Astrocyte of the spinal cord (primary cell): ENCODE results near the gene OR4L1.
"Not testable (repeated sequence)": the region's sequence is repeated elsewhere in the genome, so short reads cannot be mapped to it uniquely, and the experiment has no call there.

Source experiments
- DNase-seq: peaks from one replicate; pipeline ENCODE4 v3.0.0; 2011; ENCODE audit warnings: low read depth, low spot score
- H3K4me3 ChIP-seq: 2 replicates; pipeline ENCODE4 v1.5.1; 2011; ENCODE audit warnings: low read depth, mild to moderate bottlenecking, low read length, moderate library complexity
- in situ Hi-C: cut with HindIII; loops from 2 replicates; pipeline ENCODE4 v1.10.0; 2017; ENCODE audit warnings: low sequenced_read_pairs
- TF ChIP-seq, protein P1 (sequence below): IDR thresholded peaks from 2 replicates; pipeline ENCODE4 v1.5.1; 2012; ENCODE audit warnings: low read depth, mild to moderate bottlenecking, low read length, inconsistent platforms

OR4L1 gene

DNA sequence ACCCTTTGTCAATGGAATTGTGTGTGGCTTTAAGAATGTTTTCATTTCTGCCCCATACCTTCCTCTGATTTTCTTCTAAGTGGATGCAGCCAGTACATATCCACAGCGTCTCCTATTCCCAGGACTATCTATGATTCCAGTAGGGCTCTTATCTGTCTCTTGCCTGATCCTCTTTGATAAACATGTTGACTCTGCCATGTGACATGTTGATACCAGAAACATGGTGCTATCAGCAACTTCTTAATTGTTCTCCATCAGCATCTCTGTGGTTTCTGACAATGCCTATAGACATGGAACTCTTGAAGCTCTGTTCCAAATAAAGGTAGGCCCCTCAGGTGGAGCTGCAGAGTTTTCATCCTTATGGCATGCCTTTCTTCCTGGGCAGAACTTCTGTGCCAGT lies 11.6 kb upstream of the OR4L1 start:
- in situ Hi-C loops: no loop called here
- DNase-seq: no peak
- TF ChIP-seq, protein P1, sequence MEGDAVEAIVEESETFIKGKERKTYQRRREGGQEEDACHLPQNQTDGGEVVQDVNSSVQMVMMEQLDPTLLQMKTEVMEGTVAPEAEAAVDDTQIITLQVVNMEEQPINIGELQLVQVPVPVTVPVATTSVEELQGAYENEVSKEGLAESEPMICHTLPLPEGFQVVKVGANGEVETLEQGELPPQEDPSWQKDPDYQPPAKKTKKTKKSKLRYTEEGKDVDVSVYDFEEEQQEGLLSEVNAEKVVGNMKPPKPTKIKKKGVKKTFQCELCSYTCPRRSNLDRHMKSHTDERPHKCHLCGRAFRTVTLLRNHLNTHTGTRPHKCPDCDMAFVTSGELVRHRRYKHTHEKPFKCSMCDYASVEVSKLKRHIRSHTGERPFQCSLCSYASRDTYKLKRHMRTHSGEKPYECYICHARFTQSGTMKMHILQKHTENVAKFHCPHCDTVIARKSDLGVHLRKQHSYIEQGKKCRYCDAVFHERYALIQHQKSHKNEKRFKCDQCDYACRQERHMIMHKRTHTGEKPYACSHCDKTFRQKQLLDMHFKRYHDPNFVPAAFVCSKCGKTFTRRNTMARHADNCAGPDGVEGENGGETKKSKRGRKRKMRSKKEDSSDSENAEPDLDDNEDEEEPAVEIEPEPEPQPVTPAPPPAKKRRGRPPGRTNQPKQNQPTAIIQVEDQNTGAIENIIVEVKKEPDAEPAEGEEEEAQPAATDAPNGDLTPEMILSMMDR: no peak
- no peak overlapping the region for H3K4me3 ChIP-seq

DNA sequence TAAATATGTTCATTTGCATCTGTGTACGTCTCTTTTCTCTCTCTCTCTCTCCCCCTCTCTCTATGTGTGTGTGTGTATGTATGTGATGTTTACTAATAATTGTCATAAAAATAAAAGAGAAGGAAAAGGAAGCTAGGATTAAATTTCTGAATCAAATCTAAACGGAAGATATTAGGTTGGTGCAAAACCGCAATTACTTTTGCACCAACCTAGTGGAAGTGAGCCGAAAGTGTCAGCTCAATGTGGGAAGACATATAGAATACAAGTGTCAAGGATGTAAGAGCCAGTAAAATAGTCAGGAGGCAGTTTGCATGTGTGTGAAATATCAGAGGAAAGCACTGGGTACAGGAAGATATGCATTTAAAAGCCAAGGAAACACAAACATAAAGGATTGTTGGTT lies 32.2 kb downstream of the OR4L1 start:
- H3K4me3 ChIP-seq: no peak overlapping the region
- no peak for DNase-seq
- TF ChIP-seq, protein P1: no peak
- in situ Hi-C loops: no loop called here

DNA sequence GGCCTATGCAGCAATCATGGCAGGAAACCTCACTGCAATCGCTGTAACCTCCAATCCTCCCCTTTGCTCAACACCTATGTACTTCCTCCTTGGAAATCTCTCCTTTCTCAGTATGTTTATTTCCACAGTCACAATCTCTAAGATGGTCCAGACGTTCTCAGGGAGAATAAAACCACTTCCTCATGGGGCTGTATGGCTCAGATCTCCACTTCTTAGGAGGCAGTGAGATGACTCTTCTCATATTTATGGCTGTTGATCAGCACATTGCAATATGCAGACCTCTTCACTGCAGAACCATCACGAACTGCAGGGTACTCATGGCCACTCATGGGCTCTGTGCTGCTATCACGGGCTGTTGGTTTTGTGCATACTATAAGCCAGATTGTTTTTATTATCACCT lies 33.6 kb downstream of the OR4L1 start:
- TF ChIP-seq, protein P1: no peak
- no peak overlapping the region for H3K4me3 ChIP-seq
- in situ Hi-C loops: no loop called here
- DNase-seq: no peak

DNA sequence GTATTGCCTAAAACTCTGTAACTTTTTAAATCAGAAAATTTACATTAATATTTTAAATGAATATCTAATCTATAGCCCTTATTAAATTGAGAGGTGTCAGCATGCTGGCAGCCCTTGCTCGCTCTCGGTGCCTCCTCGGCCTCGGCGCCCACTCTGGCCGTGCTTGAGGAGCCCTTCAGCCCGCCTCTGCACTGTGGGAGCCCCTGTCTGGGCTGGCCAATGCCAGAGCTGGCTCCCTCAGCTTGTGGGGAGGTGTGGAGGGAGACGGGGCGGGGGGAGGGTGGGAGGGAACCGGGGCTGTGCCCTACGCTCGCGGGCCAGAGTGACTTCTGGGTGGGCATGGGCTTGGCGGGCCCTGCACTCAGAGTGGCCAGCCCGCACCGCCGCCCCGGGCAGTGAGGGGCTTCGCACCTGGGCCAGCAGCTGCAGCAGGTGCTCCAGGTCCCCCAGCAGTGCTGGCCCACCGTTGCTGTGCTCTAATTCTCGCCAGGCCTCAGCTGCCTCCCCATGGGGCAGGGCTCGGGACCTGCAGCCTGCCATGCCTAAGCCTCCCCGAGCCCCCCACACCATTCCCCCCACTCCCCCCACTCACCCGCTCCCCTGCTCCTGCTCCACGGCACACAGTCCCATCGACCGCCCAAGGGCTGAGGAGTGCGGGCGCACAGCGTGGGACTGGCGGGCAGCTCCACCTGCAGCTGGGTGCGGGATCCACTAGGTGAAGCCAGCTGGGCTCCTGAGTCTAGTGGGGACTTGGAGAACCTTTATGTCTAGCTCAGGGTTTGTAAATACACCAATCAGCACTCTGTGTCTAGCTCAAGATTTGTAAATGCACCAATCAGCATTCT lies 39.3 kb downstream of the OR4L1 start:
- DNase-seq, H3K4me3 ChIP-seq, in situ Hi-C loops: not testable (repeated sequence)

DNA sequence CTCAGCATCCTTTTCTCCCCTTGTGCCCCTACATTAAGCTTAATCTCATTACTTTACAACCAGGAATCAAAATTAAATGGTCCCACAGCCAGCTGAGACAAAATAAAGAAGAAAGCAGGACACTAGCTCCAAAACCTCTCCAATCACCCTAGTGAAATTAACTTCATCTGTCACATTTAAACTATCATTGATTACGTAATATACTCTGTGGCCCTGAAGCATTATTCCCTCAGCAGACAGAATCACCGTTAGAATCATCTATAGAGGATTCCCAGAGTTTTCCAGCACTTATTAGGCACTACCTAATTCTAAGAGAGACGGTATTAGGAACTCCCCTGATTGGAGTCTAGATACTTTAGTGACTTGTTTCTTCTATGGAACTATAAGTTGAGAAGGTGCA lies 50.6 kb downstream of the OR4L1 start, which contains the start of gene OR4K17:
TSS of gene OR4K17 (plus strand) at position 302 of the 400 bp plus-strand sequence. CDS start 6,761 bp downstream, outside the sequence.
- no peak for DNase-seq
- no peak within 1 kb of the TSS for H3K4me3 ChIP-seq
- in situ Hi-C loops: no loop called here
- TF ChIP-seq, protein P1: no peak
